ENCODE results near the gene CDH4.

The CDH4 gene

GRCh38 chr20:61349447-61350165 lies 97.5 kb downstream of the CDH4 start:
- Histone ChIP-seq H3K4me1 (ENCODE audit: control insufficient read depth in 1 of 2, insufficient read depth in 1 of 2, low read depth in 1 of 2, low read length in 1 of 2) (peaks cover 0 to 8% of the 10 kb centered on the region in 2 experiments), H3K27me3 (no peaks in the 10 kb centered on the region), H3K36me3 (no peaks in the 10 kb centered on the region), H3K4me3 (ENCODE audit: low read depth in 1 of 2, low read length in 1 of 2) (no peak overlapping the region), H3K9me3 (no peaks in the 10 kb centered on the region), H3K27ac (no peak overlapping the region)
- TF ChIP-seq, protein P1, sequence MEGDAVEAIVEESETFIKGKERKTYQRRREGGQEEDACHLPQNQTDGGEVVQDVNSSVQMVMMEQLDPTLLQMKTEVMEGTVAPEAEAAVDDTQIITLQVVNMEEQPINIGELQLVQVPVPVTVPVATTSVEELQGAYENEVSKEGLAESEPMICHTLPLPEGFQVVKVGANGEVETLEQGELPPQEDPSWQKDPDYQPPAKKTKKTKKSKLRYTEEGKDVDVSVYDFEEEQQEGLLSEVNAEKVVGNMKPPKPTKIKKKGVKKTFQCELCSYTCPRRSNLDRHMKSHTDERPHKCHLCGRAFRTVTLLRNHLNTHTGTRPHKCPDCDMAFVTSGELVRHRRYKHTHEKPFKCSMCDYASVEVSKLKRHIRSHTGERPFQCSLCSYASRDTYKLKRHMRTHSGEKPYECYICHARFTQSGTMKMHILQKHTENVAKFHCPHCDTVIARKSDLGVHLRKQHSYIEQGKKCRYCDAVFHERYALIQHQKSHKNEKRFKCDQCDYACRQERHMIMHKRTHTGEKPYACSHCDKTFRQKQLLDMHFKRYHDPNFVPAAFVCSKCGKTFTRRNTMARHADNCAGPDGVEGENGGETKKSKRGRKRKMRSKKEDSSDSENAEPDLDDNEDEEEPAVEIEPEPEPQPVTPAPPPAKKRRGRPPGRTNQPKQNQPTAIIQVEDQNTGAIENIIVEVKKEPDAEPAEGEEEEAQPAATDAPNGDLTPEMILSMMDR (IDR thresholded peaks at IDR 0.05): no peak

DNA sequence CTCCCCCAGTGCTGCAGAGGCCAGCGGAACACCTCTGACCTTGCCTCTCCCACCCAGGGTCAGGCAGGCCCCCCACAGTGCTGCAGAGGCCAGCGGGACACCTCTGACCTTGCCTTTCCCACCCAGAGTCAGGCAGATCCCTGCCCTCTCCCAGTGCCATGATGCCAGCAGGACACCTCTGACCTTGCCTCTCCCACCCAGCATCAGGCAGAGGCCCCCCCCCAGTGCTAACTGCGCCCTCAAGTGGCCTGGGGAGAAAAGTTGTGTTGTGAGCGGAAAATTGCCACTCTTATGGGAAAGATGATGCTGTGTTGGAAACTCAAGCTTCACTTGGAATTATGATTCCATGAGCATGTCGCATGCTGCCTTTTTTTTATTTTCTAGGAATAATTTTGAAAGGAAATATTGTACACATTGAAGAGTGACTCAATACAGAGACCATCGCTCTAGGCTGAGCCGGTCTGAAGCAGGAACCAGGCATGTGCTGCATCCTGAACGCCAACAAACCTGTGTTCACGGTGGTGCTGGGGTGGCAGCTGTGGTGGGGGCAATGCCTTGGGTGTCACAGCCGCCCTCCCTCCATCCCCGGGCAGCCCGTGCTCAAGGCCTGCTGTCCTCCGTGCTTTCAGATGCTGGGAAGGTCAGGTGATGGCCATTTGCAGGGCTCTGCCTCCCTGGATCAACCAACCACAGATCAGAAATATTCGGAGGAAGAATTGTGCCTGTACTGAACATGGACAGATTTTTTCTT lies 98.6 kb downstream of the CDH4 start:
- TF ChIP-seq, protein P1 (IDR thresholded peaks at IDR 0.05): no peak
- Histone ChIP-seq H3K4me1 (ENCODE audit: control insufficient read depth in 1 of 2, insufficient read depth in 1 of 2, low read depth in 1 of 2, low read length in 1 of 2) (peaks cover 0 to 8% of the 10 kb centered on the region in 2 experiments), H3K36me3 (no peaks in the 10 kb centered on the region), H3K9me3 (no peaks in the 10 kb centered on the region), H3K27me3 (no peaks in the 10 kb centered on the region), H3K4me3 (ENCODE audit: low read depth in 1 of 2, low read length in 1 of 2) (no peak overlapping the region), H3K27ac (no peak overlapping the region)

- no peak overlapping the region for H3K27ac ChIP-seq
- H3K4me3 ChIP-seq (ENCODE audit: low read depth in 1 of 2, low read length in 1 of 2): no peak overlapping the region
- H3K9me3 ChIP-seq: no peaks in the 10 kb centered on the region
- peaks cover 0 to 8% of the 10 kb centered on the region in 2 experiments for H3K4me1 ChIP-seq (ENCODE audit: control insufficient read depth in 1 of 2, insufficient read depth in 1 of 2, low read depth in 1 of 2, low read length in 1 of 2)
- no peaks in the 10 kb centered on the region for H3K27me3 ChIP-seq
- TF ChIP-seq, protein P1 (IDR thresholded peaks at IDR 0.05): no peak
- H3K36me3 ChIP-seq: no peaks in the 10 kb centered on the region
Measured at GRCh38 chr20:61352346-61353260, 100.5 kb downstream of the CDH4 start.

- TF ChIP-seq, protein P1 (IDR thresholded peaks at IDR 0.05): no peak
- Histone ChIP-seq H3K27ac (peak overlapping the region; percentile 25), H3K4me3 (ENCODE audit: low read depth in 1 of 2, low read length in 1 of 2) (no peak overlapping the region), H3K9me3 (no peaks in the 10 kb centered on the region), H3K36me3 (no peaks in the 10 kb centered on the region), H3K27me3 (no peaks in the 10 kb centered on the region), H3K4me1 (ENCODE audit: control insufficient read depth in 1 of 2, insufficient read depth in 1 of 2, low read depth in 1 of 2, low read length in 1 of 2) (peaks cover 0 to 8% of the 10 kb centered on the region in 2 experiments)
Measured at GRCh38 chr20:61353261-61354000, 101.4 kb downstream of the CDH4 start.

- no peak overlapping the region for H3K4me3 ChIP-seq (ENCODE audit: low read depth in 1 of 2, low read length in 1 of 2)
- H3K27ac ChIP-seq: peak overlapping the region; percentile 25
- no peaks in the 10 kb centered on the region for H3K27me3 ChIP-seq
- no peaks in the 10 kb centered on the region for H3K36me3 ChIP-seq
- TF ChIP-seq, protein P1 (IDR thresholded peaks at IDR 0.05): no peak
- H3K9me3 ChIP-seq: no peaks in the 10 kb centered on the region
- H3K4me1 ChIP-seq (ENCODE audit: control insufficient read depth in 1 of 2, insufficient read depth in 1 of 2, low read depth in 1 of 2, low read length in 1 of 2): peaks cover 0 to 8% of the 10 kb centered on the region in 2 experiments
Measured at GRCh38 chr20:61354001-61354390, 101.9 kb downstream of the CDH4 start.
